ENCODE results near the gene ZNF544.
"Not testable (repeated sequence)": the region's sequence is repeated elsewhere in the genome, so short reads cannot be mapped to it uniquely, and the experiment has no call there.

ZNF544 gene

DNA sequence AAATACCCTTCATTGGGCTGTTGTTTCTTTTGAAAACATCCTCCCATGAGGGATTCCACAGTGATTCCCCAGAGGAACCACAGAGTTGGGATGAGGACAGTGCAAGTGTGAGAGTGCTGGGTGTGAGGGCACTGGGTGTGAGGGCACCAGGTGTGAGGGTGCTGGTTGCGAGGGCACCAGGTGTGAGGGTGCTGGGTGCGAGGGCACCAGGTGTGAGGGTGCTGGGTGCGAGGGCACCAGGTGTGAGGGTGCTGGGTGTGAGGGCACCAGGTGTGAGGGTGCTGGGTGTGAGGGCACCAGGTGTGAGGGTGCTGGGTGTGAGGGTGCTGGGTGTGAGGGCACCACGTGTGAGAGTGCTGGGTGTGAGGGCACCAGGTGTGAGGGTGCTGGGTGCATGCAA lies 29.5 kb downstream of the ZNF544 start:
- not testable (repeated sequence) for DNase-seq

DNA sequence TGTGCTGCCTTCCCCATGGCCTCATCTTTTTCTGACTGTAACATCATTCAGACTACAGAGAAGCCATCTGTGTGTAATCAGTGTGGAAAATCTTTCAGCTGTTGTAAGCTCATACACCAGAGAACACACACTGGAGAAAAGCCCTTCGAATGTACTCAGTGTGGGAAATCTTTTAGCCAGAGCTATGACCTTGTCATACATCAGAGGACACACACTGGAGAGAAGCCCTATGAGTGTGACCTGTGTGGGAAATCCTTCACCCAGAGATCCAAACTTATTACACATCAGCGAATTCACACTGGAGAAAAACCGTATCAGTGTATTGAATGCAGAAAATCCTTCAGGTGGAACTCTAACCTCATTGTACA lies 32.9 kb downstream of the ZNF544 start:
- no peak for DNase-seq

DNA sequence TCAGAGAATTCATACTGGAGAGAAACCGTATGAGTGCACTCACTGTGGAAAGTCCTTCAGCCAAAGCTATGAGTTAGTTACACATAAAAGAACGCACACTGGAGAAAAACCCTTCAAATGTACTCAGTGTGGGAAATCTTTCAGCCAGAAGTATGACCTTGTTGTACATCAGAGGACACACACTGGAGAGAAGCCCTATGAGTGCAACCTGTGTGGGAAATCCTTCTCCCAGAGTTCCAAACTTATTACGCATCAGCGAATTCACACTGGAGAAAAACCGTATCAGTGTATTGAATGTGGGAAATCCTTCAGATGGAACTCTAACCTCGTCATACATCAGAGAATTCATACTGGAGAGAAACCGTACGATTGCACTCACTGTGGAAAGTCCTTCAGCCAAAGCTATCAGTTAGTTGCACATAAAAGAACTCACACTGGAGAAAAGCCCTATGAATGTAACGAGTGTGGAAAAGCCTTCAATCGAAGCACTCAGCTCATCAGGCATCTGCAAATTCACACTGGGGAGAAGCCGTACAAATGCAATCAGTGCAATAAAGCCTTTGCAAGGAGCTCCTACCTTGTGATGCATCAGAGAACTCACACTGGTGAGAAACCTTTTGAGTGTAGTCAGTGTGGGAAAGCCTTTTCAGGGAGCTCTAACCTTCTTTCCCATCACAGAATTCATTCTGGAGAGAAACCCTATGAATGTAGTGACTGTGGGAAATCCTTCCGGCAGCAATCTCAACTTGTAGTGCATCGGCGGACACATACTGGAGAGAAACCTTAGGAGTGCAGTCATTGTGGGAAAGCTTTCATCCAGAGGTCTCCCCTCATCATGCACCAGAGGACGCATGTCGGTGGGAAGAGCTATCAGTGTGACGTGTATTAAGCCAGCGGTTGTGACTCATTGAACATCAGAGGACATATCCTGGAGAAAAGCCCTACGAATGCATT lies 33.5 kb downstream of the ZNF544 start:
- no peak for DNase-seq

DNA sequence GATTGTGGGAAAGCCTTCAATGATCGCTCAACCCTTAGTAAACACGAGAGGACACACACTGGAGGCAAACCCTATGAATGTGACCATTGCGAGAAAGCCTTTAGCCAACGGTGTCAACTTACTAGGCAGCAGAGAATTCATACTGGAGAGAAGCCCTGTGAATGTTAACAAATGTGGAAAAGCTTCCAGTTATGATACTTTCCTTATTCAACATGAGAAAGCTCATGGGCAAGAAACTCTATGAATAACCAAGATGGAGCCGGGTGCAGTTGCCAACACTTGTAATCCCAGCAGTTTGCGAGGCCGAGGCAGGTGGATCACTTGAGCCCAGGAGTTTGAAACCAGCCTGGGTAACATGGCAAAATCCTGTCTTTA lies 34.2 kb downstream of the ZNF544 start:
- DNase-seq = no peak

DNA sequence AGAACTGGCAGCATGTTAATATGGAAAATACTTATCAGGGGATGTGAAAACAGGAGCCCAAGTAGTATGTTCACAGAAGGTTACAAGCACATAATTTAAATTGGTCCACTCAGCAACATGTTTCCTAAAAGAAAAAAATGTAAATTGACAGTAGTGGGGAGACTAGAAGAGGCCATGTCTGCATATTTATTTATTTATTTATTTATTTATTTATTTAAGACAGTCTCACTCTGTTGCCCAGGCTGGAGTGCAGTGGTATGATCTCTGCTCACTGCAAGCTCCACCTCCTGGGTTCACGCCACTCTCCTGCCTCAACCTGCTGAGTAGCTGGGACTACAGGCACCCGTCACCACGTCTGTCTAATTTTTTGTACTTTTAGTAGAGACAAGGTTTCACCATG lies 36.4 kb downstream of the ZNF544 start:
- no peak for DNase-seq

DNA sequence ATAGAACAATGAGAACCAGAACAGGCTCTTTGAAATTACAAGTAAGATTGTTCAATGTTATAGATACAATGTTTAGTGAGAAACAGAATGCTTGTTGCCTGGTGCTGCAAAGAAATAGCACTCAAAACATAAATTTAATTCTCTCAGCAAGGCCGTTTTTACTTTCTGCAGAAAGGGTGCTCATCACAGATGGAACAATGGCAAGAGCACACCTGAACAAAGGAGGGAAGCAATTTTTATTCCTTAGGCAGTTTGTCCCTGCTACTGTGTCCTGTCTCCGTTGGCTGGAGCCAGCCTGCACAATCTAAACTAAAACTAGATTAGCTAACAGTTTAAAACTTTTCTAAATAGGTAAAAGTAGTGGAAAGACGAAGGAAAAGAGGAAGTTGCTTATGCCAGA lies 39.6 kb downstream of the ZNF544 start:
- no peak for DNase-seq

DNA sequence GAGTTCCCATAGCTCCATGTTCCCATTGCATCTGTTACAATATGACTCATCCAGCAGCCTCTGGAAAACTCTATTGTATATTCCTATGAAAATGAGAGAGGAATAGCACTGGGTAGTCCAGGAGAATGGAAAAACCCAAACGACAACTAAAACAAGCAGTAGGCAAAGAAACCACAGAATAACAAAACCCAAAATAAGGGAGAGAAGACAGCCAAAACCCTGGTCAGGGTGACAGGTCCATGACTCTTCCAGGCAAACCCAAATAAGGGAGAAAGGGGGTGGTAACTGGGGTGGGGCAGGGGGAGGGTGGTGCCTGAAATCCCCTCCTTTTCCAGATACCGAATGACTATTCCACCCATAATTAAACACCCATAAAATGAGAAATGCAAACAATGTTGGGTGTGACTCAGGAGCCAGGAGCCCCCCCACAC lies 46.1 kb downstream of the ZNF544 start:
- no peak for DNase-seq

DNA sequence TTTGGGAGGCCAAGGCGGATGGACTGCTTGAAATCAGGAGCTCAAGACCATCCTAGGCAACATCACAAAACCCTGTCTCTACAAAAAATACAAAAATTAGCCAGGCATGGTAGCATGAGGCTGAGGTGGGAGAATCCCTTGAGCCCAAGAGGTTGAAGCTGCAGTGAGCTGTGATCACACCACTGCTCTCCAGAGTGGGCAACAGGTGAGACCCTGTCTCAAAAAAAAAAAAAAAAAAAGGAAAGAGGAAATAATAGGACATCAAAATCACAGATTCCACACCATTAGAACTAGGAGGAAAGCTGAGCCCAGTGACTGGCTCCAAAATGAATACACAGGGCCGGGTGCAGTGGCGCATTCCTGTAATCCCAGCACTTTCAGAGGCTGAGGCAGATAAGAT lies 46.9 kb downstream of the ZNF544 start:
- DNase-seq = no peak

DNA sequence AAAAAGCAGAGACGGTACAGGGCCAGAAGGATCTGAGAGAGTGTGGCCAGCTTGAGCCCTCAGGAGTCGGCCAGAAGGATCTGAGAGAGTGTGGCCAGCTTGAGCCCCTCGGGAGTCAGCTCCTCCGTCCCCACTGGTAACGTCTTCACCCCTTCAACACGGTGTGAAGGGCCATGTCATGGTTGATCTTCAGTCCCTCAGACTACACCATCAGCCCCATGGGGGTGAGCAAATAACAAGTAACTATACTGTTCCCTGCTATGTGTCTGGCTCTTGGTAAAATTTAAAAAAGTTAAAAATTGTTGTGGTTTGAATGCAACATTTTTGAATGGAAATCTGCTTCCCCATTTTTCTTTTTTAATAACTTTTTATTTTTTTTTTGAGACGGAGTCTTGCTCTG lies 48.5 kb downstream of the ZNF544 start:
- DNase-seq = no peak

DNA sequence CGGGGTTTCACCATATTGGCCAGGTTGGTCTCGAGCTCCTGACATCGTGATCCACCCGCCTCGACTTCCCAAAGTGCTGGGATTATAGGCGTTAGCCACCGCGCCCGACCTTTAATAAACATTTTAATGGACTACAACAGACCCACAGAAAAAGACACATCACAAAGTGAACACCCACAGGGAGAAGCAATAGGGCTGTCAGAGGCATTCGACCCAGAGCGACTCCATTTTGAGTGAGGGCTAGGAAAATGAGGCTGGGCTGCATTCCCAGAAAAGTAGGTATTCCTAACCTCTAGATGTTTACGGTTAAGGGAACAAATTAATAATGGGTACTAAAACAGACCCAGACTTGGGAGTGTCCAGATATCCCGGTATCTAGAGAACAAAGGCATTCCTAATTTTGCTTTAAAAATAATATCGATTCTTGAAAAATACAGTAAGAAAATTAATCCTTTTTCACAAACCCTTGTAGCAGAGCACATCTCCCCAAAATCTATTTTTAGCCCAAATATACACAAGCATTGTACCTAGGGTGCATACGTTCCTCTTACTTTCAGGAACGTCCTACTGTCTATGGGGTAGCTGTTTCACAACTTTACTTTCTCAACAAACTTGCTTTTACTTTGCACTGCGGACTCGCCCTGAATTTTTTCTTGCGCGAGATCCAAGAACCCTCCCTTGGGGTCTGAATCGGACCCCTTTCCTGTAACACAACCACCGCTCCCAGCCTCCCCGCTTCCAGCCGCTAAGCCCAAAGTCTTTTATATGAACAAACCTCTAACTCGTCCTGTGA lies 49.2 kb downstream of the ZNF544 start:
- DNase-seq = no peak

DNA sequence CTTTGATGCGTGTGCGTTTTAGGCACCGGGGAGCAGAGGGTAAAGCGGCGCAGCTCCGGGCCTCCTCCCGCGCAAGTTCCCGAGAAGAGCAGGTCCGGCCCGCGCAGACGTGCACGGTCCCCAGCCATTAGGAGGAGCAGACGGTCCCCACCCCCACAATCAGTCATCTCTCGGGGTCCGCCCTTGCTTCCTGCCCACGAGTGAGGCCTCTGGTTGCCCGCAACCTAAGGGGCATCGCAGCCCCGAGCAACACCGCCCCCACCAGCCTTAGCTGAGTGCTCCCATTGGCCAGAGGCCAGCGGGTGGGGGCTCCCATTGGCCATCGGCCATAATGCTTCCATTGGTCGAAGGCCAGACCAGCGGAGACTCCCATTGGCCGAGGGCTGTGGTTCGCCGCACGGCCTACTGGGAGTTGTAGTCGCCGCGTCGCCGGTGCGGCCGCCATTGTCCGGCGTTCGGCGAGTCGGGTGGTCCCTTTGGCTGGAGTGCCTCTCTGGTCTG lies 49.9 kb downstream of the ZNF544 start, which contains the start of gene ZNF8:
TSS of gene ZNF8 (plus strand) at position 415 of the 501 bp plus-strand sequence. CDS start 127 bp downstream, outside the sequence.
- DNase-seq = peak; percentile 98

DNA sequence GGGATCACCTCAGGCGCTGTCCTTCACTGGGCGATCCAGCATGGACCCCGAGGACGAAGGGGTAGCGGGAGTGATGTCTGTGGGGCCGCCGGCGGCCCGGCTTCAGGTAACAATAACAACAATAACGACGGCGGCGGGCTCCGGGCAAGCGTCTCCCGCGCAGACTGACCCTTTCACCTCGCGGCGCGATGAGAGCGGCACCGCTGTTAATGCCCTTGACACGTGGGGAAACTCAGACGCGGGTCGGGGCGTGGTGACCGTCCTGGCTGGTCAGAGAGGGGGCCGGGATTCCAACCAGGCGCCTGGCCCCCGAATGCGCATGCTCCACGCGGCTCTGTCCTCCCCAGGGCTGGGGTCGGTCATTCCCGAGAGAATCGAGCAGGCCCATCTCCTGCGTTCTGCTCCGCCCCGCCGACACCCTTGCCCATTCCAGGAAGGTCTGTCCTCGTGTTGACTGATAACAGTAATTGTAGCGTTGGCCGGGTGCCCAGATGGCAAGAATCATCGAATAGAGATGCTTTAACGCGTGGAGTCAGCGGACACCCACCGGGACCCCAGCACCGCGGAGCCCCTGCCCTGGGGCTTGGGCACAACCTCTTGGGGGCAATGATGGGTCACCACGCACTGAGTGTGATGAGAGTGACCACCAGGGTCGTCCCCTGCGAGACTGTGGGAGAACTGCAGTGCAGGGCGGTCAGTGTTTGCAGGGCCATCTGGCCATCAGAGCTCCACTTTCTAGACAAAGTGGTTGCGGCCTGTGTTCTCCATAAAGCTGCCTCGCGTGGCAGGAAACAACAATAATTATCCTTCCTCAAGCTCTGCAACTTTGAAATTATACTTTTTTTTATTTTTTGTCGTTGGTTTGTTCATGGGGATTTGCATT lies 50.6 kb downstream of the ZNF544 start:
- DNase-seq = no peak

DNA sequence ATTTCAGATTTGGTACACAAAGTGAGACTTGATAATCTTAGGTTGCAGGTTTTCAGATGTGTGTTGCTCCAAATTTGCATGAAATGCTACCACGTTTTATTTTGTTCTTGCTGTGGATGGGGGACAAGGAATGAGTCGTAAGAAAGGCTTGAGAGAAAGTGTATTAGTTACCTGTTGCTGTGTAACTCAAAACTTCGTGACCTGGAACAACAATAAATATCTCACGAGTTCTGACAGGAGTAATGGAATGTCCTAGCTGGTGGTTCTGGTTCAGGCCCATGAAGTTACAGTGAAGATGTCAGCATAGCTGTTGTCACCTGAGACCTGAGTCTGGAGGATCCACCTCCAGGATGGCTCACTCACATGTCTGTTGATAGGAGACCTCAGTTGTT lies 51.2 kb downstream of the ZNF544 start:
- no peak for DNase-seq

DNA sequence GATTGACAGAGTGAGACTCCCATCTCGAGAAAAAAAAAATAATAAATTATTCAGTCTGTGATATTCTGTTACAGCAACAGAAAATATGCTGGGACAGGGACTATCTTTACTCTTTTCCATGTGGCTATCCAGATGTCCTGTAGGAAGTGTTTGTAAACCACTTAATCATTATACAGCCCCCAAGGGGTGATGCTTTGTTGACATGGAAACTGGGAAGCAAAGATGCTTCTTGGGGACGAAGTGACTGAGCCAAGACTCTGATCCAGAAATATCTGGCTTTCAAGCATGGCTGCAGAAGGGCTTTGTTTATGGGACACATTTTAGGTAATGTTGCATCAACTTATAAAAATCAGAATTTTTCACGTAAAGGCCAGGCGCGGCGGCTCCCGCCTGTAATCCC lies 55.5 kb downstream of the ZNF544 start:
- no peak for DNase-seq

DNA sequence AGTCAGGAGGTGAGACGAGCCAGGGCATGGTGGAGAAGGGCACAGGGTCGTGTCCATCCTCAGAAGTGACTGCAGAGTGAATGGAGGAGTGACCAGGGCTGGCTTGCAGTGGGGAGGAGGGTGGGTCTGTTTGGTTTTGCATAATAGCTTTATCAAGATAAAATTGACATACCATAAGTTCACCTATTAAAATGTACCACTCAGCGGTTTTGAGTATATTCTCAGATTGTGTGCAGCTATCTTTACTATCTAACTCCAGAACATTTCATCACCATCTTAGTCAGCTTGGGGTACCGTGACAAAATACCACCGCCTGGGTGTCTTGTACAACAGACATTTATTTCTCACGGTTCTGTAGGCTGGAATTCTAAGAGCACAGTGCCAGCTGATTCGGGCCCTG lies 63.2 kb downstream of the ZNF544 start:
- DNase-seq = no peak

DNA sequence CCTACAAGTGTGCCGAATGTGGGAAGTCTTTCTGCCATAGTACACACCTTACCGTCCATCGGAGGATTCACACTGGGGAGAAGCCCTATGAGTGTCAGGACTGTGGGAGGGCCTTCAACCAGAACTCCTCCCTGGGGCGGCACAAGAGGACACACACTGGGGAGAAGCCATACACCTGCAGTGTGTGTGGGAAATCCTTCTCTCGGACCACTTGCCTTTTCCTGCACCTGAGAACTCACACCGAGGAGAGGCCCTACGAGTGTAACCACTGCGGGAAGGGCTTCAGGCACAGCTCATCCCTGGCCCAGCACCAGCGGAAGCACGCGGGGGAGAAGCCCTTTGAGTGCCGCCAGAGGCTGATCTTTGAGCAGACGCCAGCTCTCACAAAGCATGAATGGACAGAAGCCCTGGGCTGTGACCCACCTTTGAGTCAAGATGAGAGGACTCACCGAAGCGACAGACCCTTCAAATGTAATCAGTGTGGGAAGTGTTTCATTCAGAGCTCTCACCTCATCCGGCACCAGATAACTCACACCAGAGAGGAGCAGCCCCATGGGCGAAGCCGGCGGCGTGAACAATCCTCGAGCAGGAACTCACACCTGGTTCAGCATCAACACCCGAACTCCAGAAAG lies 66.1 kb downstream of the ZNF544 start:
- DNase-seq = no peak

DNA sequence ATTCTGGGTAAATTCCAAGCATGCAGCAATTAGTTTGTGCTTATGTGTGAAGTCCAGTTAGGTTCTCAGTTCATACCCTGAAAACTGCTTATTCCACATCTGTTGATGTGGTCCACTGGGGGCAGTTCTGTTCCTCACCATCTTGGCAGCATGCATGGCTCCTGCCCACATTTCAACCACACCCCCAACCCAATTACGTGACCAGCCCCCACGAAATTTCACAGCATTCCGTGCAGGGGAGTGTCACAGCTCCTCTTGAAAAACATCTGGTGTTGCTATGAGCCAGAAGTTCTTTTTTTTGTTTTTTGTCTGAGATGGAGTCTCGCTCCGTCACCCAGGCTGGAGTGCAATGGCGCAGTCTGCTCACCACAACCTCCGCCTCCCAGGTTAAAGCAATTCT lies 67.4 kb downstream of the ZNF544 start:
- DNase-seq = no peak

DNA sequence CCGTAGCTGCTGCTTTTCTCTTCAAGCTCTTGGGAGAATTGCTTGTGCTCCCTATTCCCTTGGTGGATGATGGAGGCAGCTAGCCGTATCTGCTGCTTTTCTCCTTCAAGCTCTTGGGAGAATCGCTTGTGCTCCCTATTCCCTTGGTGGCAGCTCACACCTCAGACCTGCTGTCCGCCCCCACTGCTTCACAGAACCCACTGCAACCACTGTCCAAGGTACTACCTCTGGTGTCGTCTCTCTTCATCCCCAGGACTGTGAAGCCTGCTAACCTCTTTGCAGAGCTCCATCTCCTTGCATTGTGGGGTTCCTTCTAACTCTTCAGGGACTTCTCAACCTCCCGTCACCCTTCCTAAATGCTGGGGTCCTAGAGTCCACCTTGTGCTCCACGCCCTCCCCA lies 71.9 kb downstream of the ZNF544 start:
- DNase-seq = no peak

DNA sequence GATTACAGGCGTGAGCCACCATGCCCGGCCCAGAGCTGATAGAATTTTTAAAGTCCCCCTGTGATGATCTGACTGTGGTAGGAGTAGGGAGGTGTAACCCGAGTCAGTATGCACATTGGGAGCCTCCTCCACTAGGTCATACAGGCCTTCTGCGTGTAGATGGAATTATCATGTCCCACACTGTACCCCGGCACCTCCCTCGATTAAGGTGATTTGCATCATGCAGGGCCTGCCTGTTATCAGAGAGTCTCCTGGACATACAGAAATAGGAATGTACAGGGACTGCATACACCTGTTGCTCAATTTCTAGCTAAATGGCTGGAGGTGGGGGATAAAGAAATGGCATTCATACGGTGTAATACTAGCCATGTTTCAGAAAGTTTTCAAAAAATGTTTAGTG lies 75.5 kb downstream of the ZNF544 start:
- DNase-seq = no peak

DNA sequence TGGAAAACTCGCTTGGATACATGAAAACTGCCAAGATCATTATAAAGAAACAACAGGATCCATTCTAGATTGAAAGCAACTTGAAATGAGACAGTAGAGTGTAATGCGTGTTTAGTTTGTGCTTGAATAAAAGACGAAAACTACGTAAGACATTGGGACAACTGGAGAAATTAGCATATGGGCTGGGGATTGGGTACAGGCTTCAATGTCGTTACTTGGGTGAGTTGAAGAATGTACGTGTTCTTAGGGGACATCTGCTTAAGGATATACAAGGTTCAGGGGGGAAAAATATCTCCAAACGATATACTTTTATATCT lies 76.0 kb downstream of the ZNF544 start:
- no peak for DNase-seq

DNA sequence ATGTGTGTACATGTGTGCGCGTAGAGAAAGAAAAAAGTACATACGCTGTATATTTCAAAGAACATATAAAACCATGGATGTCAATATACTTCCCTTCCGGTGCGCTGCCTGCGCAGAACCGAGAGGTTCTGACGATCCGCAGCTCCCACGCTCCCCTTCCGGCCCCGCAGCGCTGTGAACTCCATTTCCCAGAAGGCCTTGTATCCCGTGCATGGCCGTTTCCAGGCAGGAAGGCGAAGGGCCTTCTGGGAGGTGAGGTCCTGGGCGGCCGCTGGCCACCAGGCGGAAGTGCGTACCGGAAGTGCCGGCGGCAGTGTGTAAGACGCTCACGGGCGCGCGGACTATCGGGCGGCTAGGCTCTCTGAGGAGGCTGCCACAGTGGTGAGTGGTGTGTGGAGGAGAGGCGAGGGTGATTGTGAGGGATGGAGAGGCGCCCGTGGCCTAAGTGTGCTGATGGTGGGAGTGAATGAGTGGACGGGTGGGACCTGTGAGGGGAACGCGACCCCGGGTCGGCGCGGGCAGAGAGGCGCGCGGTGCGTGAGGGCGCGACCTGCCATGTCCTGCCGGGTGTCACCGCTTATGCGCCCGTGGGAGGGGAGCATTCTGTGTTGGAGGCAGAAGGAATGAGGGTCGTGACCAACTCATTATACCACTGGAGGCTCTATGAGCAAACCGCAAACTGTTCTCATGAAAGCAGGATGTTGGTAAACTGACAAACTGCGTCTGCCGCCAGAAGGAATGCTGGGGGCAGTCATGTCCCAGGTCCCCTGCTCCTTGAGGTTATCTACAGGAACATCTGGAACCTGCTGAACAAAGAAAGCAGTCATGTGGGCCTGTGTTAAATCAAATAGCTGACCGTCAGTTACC lies 76.6 kb downstream of the ZNF544 start, which contains the start of gene ERVK3-1:
TSS of gene ERVK3-1 (plus strand) at position 313 of the 867 bp plus-strand sequence. CDS start 6,792 bp downstream, outside the sequence.
- DNase-seq = peak; percentile 96
